Measurements from ENCODE around the gene ADGRF1. TPM values are rescaled to one million over a fixed set of nuclear protein-coding genes. Genes with fewer than 3 reads are reported as not detected.
A peak's percentile ranks its signal among the peaks of the same experiment; 100 is the strongest.

ADGRF1 gene
- total RNA-seq, 4 donors from 2014 or later: 0.83 TPM; not detected in 3

DNA sequence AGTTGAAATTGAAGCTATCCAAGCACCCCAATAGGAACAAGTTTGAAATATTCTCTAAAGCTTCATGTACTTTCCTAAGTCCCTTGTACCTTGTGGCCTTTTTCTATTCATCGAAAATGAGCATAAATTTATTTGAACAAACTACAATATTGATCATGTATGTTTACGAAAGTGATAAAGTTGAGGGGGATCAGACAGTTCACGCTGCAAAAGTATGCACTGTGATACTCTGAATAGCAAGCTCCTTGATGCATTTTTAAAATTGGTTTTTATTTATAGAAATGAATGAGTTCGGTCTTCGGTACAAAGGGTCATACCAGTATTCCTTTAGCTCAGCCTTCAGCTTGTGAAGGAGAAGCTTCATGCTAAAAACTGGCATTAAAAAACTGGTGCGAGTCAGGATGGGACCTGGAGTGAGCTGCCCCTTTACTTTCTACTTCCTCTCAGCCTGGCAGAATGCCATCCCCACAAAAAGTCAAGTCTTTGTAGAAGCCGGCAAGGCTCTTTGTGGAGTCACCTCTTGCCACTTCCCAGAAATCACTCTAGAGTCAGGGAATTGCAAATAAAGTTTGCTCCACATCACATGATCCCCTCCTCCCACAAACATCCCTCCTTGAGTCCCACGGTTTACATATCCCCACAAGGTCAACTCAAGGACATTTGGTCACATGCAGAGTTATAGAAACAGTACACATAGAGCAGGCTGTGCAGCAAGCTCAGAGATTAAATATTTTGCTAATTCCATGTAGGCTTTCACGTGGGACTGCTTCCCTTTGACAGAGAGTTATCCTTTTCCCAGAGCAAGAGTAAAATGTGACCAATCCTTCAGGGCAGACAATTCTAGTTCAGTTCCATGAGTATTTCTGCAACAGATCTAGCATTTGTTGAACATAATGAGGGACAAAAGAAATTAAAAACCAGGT, 34.6 kb upstream of the ADGRF1 start:
- Histone ChIP-seq H3K4me1 (peaks cover 15 to 25% (median 22%) of the 10 kb centered on the region in 4 donors), H3K9me3 (no peaks in the 10 kb centered on the region), H3K36me3 (no peaks in the 10 kb centered on the region), H3K4me3 (no peak overlapping the region), H3K27me3 (no peaks in the 10 kb centered on the region), H3K27ac (replicated peaks in 1 of 4) (peak overlapping the region in 2 of 4 donors; percentile 37 to 47)
- TF ChIP-seq POLR2A (IDR thresholded peaks at IDR 0.05; ENCODE audit: low read depth) (no peak), POLR2AphosphoS5 (IDR thresholded peaks at IDR 0.05) (no peak), EP300 (IDR thresholded peaks at IDR 0.05) (no peak)
- TF ChIP-seq, protein P1, sequence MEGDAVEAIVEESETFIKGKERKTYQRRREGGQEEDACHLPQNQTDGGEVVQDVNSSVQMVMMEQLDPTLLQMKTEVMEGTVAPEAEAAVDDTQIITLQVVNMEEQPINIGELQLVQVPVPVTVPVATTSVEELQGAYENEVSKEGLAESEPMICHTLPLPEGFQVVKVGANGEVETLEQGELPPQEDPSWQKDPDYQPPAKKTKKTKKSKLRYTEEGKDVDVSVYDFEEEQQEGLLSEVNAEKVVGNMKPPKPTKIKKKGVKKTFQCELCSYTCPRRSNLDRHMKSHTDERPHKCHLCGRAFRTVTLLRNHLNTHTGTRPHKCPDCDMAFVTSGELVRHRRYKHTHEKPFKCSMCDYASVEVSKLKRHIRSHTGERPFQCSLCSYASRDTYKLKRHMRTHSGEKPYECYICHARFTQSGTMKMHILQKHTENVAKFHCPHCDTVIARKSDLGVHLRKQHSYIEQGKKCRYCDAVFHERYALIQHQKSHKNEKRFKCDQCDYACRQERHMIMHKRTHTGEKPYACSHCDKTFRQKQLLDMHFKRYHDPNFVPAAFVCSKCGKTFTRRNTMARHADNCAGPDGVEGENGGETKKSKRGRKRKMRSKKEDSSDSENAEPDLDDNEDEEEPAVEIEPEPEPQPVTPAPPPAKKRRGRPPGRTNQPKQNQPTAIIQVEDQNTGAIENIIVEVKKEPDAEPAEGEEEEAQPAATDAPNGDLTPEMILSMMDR (IDR thresholded peaks at IDR 0.05): no peak
- no peak for DNase-seq (ENCODE audit: extremely low spot score)
- intact Hi-C loops (cut with DNase I): no loop called here
- 48% methylated on average over 9 of the region's 9 CpGs for WGBS

DNA sequence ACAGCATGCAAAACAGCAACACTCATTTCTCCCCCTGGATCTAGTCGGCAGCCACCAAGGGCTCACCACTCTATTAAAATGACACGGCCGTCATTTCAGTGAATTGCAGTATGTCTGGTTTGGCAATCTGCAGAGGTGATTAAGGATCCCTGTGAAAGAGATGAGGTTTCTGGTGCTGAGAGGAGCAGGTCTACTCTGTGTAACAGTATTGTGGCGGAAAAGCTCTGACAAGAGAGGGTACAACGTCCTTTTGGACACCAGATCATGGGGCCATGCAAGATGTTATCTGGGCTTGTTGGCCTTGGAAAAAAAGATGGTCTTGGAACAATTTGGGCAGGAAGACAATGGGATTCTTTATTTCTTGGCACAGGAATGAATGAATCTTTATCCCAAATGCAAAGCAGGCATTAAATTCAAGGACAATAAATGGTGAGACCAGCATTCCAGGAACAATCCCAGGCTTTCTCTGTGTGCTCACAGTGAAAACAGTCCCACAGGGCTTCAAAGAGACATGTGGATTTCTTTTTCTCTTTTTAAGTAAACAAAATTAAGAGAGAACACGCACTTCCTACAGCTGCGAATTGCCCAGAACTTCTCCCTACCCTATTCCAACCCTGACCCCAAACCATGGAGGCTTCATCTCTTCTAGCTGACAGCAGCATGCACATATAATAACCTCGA, 33.7 kb upstream of the ADGRF1 start:
- no peaks in the 10 kb centered on the region for H3K36me3 ChIP-seq
- no peaks in the 10 kb centered on the region for H3K27me3 ChIP-seq
- peaks cover 15 to 25% (median 22%) of the 10 kb centered on the region in 4 donors for H3K4me1 ChIP-seq
- TF ChIP-seq EP300 (IDR thresholded peaks at IDR 0.05): no peak
- TF ChIP-seq, protein P1 (IDR thresholded peaks at IDR 0.05): no peak
- no peak for TF ChIP-seq POLR2AphosphoS5 (IDR thresholded peaks at IDR 0.05)
- TF ChIP-seq POLR2A (IDR thresholded peaks at IDR 0.05; ENCODE audit: low read depth): no peak
- no peak overlapping the region for H3K4me3 ChIP-seq
- peak overlapping the region in 2 of 4 donors; percentile 26 to 37 for H3K27ac ChIP-seq (replicated peaks in 1 of 4)
- WGBS: 72% methylated on average over 8 of the region's 8 CpGs
- intact Hi-C loops (cut with DNase I): no loop called here
- DNase-seq (ENCODE audit: extremely low spot score): no peak
- H3K9me3 ChIP-seq: no peaks in the 10 kb centered on the region

DNA sequence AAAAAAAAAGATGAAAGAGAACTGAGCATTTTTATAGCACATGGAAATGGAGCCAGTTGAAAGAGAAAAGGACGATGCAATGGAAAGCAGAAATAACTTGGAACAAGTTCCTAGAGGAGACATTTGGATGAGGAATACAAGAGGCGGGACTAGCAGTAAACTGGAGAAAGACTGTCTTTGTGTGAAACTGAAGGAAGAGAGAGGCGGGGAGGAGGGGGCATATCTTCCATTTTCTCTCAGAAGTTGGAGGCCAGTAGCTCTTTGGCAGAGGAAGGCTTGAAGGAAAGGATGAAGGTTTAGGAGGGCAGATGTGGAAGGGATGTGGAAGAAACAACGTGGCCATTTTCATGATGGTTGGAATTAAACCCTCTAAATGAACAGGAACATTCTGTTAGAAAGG, 33.0 kb upstream of the ADGRF1 start:
- TF ChIP-seq, protein P1 (IDR thresholded peaks at IDR 0.05): no peak
- no peak for TF ChIP-seq POLR2A (IDR thresholded peaks at IDR 0.05; ENCODE audit: low read depth)
- TF ChIP-seq POLR2AphosphoS5 (IDR thresholded peaks at IDR 0.05): no peak
- no peak for TF ChIP-seq EP300 (IDR thresholded peaks at IDR 0.05)
- no peaks in the 10 kb centered on the region for H3K9me3 ChIP-seq
- H3K4me3 ChIP-seq: no peak overlapping the region
- H3K36me3 ChIP-seq: no peaks in the 10 kb centered on the region
- peaks cover 15 to 25% (median 22%) of the 10 kb centered on the region in 4 donors for H3K4me1 ChIP-seq
- no peak for DNase-seq (ENCODE audit: extremely low spot score)
- peak overlapping the region in 2 of 4 donors; percentile 26 to 37 for H3K27ac ChIP-seq (replicated peaks in 1 of 4)
- intact Hi-C loops (cut with DNase I): no loop called here
- WGBS: 66% methylated on average over 4 of the region's 4 CpGs
- H3K27me3 ChIP-seq: no peaks in the 10 kb centered on the region

DNA sequence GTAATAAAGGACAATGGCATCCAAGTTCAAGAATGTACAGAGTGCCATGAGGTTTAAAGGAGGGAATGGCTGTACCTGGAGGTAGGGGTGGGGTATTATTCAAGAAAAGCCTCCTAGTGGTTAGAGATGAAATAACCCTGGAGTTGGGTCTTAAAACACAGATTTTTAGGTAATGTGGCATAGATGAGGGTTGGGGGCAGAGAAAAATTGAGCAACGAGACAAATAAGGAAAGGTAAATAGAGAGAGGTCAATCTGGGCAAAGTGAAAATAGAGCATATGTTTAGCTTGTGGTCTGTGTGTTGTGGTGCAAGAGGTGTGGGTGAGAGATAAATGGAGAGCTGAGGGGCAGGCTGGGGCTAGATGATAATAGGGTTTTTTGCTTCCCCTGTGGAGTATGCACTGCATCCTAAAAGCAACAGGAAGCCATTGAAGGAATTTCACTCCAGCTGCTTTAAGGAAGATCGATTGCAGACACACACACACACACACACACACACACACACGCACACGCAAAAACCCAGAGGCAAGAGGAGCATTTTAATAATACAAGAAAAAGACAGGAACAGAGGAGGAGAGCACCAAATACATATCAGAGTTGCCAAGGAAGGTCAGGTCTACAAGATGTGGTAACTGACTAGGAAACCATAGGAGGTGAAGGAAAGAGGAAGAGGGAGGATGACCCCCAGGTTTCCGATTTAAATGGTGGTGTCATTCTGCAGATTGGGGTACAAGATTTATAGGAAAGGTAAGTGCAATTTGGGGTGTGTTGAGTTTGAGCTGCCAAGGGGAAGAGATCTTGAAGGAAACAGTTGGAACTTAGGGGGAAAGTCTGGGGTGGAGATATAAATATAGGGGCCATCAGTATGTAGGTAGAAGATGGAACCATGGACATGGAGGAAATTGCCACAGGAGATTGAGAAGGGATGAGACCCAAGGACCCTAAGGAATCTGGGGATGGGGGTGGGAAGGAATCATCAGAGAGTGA, 31.3 kb upstream of the ADGRF1 start:
- 84% methylated on average over 5 of the region's 5 CpGs for WGBS

More for the DNA sequence above, 31.3 kb upstream of the ADGRF1 start:
- no peaks in the 10 kb centered on the region for H3K36me3 ChIP-seq
- H3K4me1 ChIP-seq: peaks cover 15 to 25% (median 22%) of the 10 kb centered on the region in 4 donors
- intact Hi-C loops (cut with DNase I): no loop called here
- no peak for DNase-seq (ENCODE audit: extremely low spot score)
- H3K9me3 ChIP-seq: no peaks in the 10 kb centered on the region
- no peaks in the 10 kb centered on the region for H3K27me3 ChIP-seq
- no peak overlapping the region for H3K4me3 ChIP-seq
- H3K27ac ChIP-seq (replicated peaks in 1 of 4): no peak overlapping the region
- no peak for TF ChIP-seq EP300 (IDR thresholded peaks at IDR 0.05)
- TF ChIP-seq POLR2AphosphoS5 (IDR thresholded peaks at IDR 0.05): no peak
- TF ChIP-seq, protein P1 (IDR thresholded peaks at IDR 0.05): peak in 1 of 3 experiments; percentile 10

Data from esophagus muscularis mucosa (tissue), 4 donors.